GM23338 (cell line): ENCODE results near the gene HAPLN2. TPM values are rescaled to one million over a fixed set of nuclear protein-coding genes. Genes with fewer than 3 reads are reported as not detected.
"Not testable (repeated sequence)": the region's sequence is repeated elsewhere in the genome, so short reads cannot be mapped to it uniquely, and the experiment has no call there.

Source experiments
- ATAC-seq: fragments of 200-7000 bp; cut with Tn5 transposase; 3 replicates; pipeline ENCODE4 v1.9.1; 2020
- DNase-seq: peaks from one replicate; pipeline ENCODE4 v3.0.0-alpha.2; 2015; ENCODE audit warnings: low spot score
- H2AFZ ChIP-seq: fragments of 200-600 bp; sonication (generic); 2 replicates; pipeline ENCODE4 v1.8.0; 2016; ENCODE audit warnings: antibody characterized with exemption, mild to moderate bottlenecking, moderate library complexity
- H3F3A ChIP-seq: fragments of 200-600 bp; sonication (generic); replicated peaks from 2 replicates; pipeline ENCODE4 v1.8.0; 2017; ENCODE audit warnings: antibody characterized with exemption, mixed run types, low read depth
- H3K27ac ChIP-seq: fragments of 200-600 bp; sonication (generic); 2 replicates; pipeline ENCODE4 v1.6.1; 2016; ENCODE audit warnings: low read depth
- H3K27me3 ChIP-seq: fragments of 200-600 bp; sonication (generic); 2 replicates; pipeline ENCODE4 v1.8.0; 2016; ENCODE audit warnings: mild to moderate bottlenecking, mixed run types, moderate library complexity; ENCODE audit not compliant: insufficient read depth
- H3K36me3 ChIP-seq: fragments of 200-600 bp; sonication (generic); 2 replicates; pipeline ENCODE4 v1.8.0; 2016; ENCODE audit warnings: mild to moderate bottlenecking; ENCODE audit not compliant: insufficient read depth
- H3K4me1 ChIP-seq: fragments of 200-600 bp; sonication (generic); 2 replicates; pipeline ENCODE4 v1.8.0; 2016; ENCODE audit warnings: mild to moderate bottlenecking, moderate library complexity; ENCODE audit not compliant: insufficient read depth
- H3K4me2 ChIP-seq: fragments of 200-600 bp; sonication (generic); 2 replicates; pipeline ENCODE4 v1.7.1; 2017; ENCODE audit warnings: mixed run types
- H3K4me3 ChIP-seq: fragments of 200-600 bp; sonication (generic); 2 replicates; pipeline ENCODE4 v1.6.1; 2016; ENCODE audit warnings: mixed run types
- H3K79me2 ChIP-seq: fragments of 200-600 bp; sonication (generic); replicated peaks from 2 replicates; pipeline ENCODE4 v1.8.0; 2017; ENCODE audit warnings: mild to moderate bottlenecking; ENCODE audit not compliant: insufficient read depth
- H3K9me2 ChIP-seq: fragments of 200-600 bp; sonication (generic); 2 replicates; pipeline ENCODE4 v1.8.0; 2017; ENCODE audit not compliant: insufficient read depth
- H4K20me1 ChIP-seq: fragments of 200-600 bp; sonication (generic); replicated peaks from 2 replicates; pipeline ENCODE4 v1.8.0; 2017; ENCODE audit warnings: mild to moderate bottlenecking; ENCODE audit not compliant: insufficient read depth
- H3K27ac Mint-ChIP-seq: 2 replicates; pipeline ENCODE4 v1.8.0; 2020; ENCODE audit warnings: inconsistent platforms, mild to moderate bottlenecking, moderate library complexity, mixed read lengths
- H3K27me3 Mint-ChIP-seq: 3 replicates; pipeline ENCODE4 v1.8.0; 2022; ENCODE audit warnings: low read depth, mild to moderate bottlenecking, moderate library complexity, mixed read lengths, inconsistent platforms; ENCODE audit not compliant: insufficient read depth, poor library complexity
- H3K36me3 Mint-ChIP-seq: 3 replicates; pipeline ENCODE4 v1.8.0; 2021; ENCODE audit warnings: low read depth, mild to moderate bottlenecking, inconsistent platforms, moderate library complexity, mixed read lengths
- H3K4me1 Mint-ChIP-seq: 3 replicates; pipeline ENCODE4 v1.8.0; 2020; ENCODE audit warnings: mild to moderate bottlenecking, inconsistent platforms, mixed read lengths
- H3K4me3 Mint-ChIP-seq: 3 replicates; pipeline ENCODE4 v1.8.0; 2021; ENCODE audit warnings: moderate library complexity, mild to moderate bottlenecking, inconsistent platforms, mixed read lengths
- H3K9me3 Mint-ChIP-seq: 3 replicates; pipeline ENCODE4 v1.8.0; 2020; ENCODE audit warnings: moderate library complexity, mild to moderate bottlenecking, inconsistent platforms, mixed read lengths
- CREB1 ChIP-seq: fragments of 250-450 bp; sonication (Bioruptor Pico); IDR thresholded peaks from 2 replicates; pipeline ENCODE4 v1.5.0; 2020; ENCODE audit warnings: low read depth, mild to moderate bottlenecking, moderate library complexity
- EZH2 ChIP-seq: fragments of 200-600 bp; sonication (generic); IDR thresholded peaks from one replicate; pipeline ENCODE4 v1.8.0; 2017; ENCODE audit warnings: antibody characterized with exemption, mild to moderate bottlenecking, low read depth; ENCODE audit not compliant: unreplicated experiment
- JUNB ChIP-seq: IDR thresholded peaks from one replicate; pipeline ENCODE4 v1.6.1; 2016; ENCODE audit warnings: antibody characterized with exemption; ENCODE audit not compliant: unreplicated experiment
- NANOG ChIP-seq: IDR thresholded peaks from 2 replicates; pipeline ENCODE4 v1.6.1; 2016; ENCODE audit warnings: antibody characterized with exemption, borderline replicate concordance
- REST ChIP-seq: IDR thresholded peaks from one replicate; pipeline ENCODE4 v1.6.1; 2018; ENCODE audit warnings: antibody characterized with exemption; ENCODE audit not compliant: unreplicated experiment
- ZNF114 ChIP-seq: fragments of 250-450 bp; sonication (Bioruptor Pico); IDR thresholded peaks from 2 replicates; pipeline ENCODE4 v1.5.0; 2020; ENCODE audit warnings: mild to moderate bottlenecking, moderate library complexity
- ZNF331 ChIP-seq: fragments of 250-450 bp; sonication (Bioruptor Pico); IDR thresholded peaks from 2 replicates; pipeline ENCODE4 v1.5.0; 2020; ENCODE audit warnings: low read depth, mild to moderate bottlenecking, moderate library complexity
- ZNF462 ChIP-seq: fragments of 250-450 bp; sonication (Bioruptor Pico); IDR thresholded peaks from 2 replicates; pipeline ENCODE4 v1.5.0; 2020; ENCODE audit warnings: mild to moderate bottlenecking, moderate library complexity
- polyA plus RNA-seq: library from polyadenylated mRNA; unstranded; fragments of >200 nt; fragmentation: Nextera tagmentation; extraction: Ambion mirVana; gene quantifications from 2 replicates; pipeline ENCODE4 v1.2.1, GENCODE V29; 2016
- total RNA-seq: library from RNA; depleted of rRNA; stranded (reverse); fragments of >200 nt; shearing (Covaris generic); gene quantifications from 2 replicates; pipeline ENCODE4 v1.2.3, GENCODE V29; 2014
- TF ChIP-seq, protein P1 (sequence below): IDR thresholded peaks from 2 replicates; pipeline ENCODE4 v1.6.1; 2016; ENCODE audit warnings: antibody characterized with exemption
- TF ChIP-seq, protein P2 (sequence below), 2 experiments: fragments of 200-600 bp in 1 of 2; sonication (generic) in 1 of 2; conservative IDR thresholded peaks; 2 replicates each; pipeline versions ENCODE4 v1.5.1 to v1.6.1; 2016 to 2017; ENCODE audit warnings: antibody characterized with exemption in 2 of 2, low read depth in 2 of 2, mild to moderate bottlenecking in 2 of 2, moderate library complexity in 1 of 2

The HAPLN2 gene
- total and polyA plus RNA-seq, 2 experiments from 2014 or later: 0.53 TPM; not detected in 1

DNA sequence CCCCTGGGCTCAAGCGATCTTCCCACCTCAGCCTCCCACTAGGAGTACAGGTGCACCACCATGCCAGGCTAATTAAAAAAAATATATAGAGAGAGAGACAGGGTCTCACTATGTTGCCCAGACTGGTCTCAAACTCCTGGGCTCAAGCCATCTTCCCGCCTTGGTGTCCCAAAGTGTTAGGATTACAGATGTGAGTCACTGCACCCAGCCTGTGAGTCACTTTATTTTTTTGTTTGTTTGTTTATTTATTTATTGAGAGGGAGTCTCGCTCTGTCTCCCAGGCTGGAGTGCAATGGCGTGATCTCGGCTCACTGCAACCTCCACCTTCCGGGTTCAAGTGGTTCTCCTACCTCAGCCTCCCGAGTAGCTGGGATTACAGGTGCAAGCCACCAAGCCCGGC is 31.3 kb upstream of the HAPLN2 start:
- not testable (repeated sequence) for H4K20me1 ChIP-seq, H3K27ac Mint-ChIP-seq, H3K27me3 Mint-ChIP-seq, H2AFZ ChIP-seq, H3K27ac ChIP-seq, H3K4me3 Mint-ChIP-seq, DNase-seq, H3K36me3 Mint-ChIP-seq, H3K27me3 ChIP-seq, H3K36me3 ChIP-seq, ATAC-seq, H3K9me2 ChIP-seq, H3K4me3 ChIP-seq, H3K9me3 Mint-ChIP-seq, H3K4me2 ChIP-seq, H3K79me2 ChIP-seq
- Histone ChIP-seq H3F3A (peaks cover 15% of the 10 kb centered on the region), H3K4me1 (peaks cover 17% of the 10 kb centered on the region)
- peaks cover 37% of the 10 kb centered on the region for H3K4me1 Mint-ChIP-seq

GRCh38 chr1:156589546-156589945 is 29.7 kb upstream of the HAPLN2 start:
- DNase-seq: no peak
- no peak overlapping the region for H3K4me3 Mint-ChIP-seq
- Histone ChIP-seq H4K20me1 (peaks cover 10% of the 10 kb centered on the region; the same call in 1 of the 2 replicates), H2AFZ (no peak overlapping the region), H3K4me1 (peaks cover 8% of the 10 kb centered on the region; the same call in 1 of the 2 replicates), H3K4me3 (no peak overlapping the region), H3K27me3 (no peaks in the 10 kb centered on the region), H3F3A (peaks cover 22% of the 10 kb centered on the region), H3K36me3 (no peaks in the 10 kb centered on the region), H3K27ac (no peak overlapping the region), H3K79me2 (no peaks in the 10 kb centered on the region), H3K4me2 (no peak overlapping the region), H3K9me2 (0 out of 2 replicates have a peak, but pooled peaks cover 3% of the 10 kb centered on the region)
- no peak for ATAC-seq
- peaks cover 28% of the 10 kb centered on the region for H3K4me1 Mint-ChIP-seq
- H3K36me3 Mint-ChIP-seq: peaks cover 21% of the 10 kb centered on the region
- H3K27me3 Mint-ChIP-seq: peaks cover 4% of the 10 kb centered on the region
- no peak overlapping the region for H3K27ac Mint-ChIP-seq
- H3K9me3 Mint-ChIP-seq: no peaks in the 10 kb centered on the region
- no peak for TF ChIP-seq NANOG
- no peak for TF ChIP-seq REST
- TF ChIP-seq, protein P1, sequence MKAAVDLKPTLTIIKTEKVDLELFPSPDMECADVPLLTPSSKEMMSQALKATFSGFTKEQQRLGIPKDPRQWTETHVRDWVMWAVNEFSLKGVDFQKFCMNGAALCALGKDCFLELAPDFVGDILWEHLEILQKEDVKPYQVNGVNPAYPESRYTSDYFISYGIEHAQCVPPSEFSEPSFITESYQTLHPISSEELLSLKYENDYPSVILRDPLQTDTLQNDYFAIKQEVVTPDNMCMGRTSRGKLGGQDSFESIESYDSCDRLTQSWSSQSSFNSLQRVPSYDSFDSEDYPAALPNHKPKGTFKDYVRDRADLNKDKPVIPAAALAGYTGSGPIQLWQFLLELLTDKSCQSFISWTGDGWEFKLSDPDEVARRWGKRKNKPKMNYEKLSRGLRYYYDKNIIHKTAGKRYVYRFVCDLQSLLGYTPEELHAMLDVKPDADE: no peak
- TF ChIP-seq, protein P2, sequence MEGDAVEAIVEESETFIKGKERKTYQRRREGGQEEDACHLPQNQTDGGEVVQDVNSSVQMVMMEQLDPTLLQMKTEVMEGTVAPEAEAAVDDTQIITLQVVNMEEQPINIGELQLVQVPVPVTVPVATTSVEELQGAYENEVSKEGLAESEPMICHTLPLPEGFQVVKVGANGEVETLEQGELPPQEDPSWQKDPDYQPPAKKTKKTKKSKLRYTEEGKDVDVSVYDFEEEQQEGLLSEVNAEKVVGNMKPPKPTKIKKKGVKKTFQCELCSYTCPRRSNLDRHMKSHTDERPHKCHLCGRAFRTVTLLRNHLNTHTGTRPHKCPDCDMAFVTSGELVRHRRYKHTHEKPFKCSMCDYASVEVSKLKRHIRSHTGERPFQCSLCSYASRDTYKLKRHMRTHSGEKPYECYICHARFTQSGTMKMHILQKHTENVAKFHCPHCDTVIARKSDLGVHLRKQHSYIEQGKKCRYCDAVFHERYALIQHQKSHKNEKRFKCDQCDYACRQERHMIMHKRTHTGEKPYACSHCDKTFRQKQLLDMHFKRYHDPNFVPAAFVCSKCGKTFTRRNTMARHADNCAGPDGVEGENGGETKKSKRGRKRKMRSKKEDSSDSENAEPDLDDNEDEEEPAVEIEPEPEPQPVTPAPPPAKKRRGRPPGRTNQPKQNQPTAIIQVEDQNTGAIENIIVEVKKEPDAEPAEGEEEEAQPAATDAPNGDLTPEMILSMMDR (conservative IDR thresholded peaks at IDR 0.05; ENCODE audit: low read depth in 2 of 2): no peak
- no peak for TF ChIP-seq ZNF331 (CRISPR knock-in tag)
- TF ChIP-seq EZH2: no peak
- no peak for TF ChIP-seq ZNF114 (CRISPR knock-in tag)
- no peak for TF ChIP-seq CREB1 (CRISPR knock-in tag)
- TF ChIP-seq ZNF462 (CRISPR knock-in tag): no peak
- no peak for TF ChIP-seq JUNB
